Sigmoid colon (tissue), 7 donors: Measurements from ENCODE around the gene KRT39. TPM values are rescaled to one million over a fixed set of nuclear protein-coding genes. Genes with fewer than 3 reads are reported as not detected.

Experiments
- DNase-seq: peaks from one replicate; pipeline ENCODE4 v3.0.0-alpha.2; 2019
- H3K27ac ChIP-seq, 4 donors: fragments of 200-600 bp; sonication (generic); one replicate each; pipeline ENCODE4 v1.5.1; 2016 to 2019; ENCODE audit warnings: mild to moderate bottlenecking in 1 of 4
- H3K27me3 ChIP-seq, 3 donors: fragments of 200-600 bp; sonication (generic); one replicate each; pipeline ENCODE4 v1.5.1; 2019; ENCODE audit warnings: mild to moderate bottlenecking in 1 of 3
- H3K36me3 ChIP-seq, 4 donors: fragments of 200-600 bp; sonication (generic); one replicate each; pipeline ENCODE4 v1.5.1; 2016 to 2019
- H3K4me1 ChIP-seq, 4 donors: fragments of 200-600 bp; sonication (generic); one replicate each; pipeline ENCODE4 v1.5.1; 2017 to 2019
- H3K4me3 ChIP-seq, 4 donors: fragments of 200-600 bp; sonication (generic); one replicate each; pipeline ENCODE4 v1.5.1; 2017 to 2019; ENCODE audit warnings: mild to moderate bottlenecking in 2 of 4, moderate library complexity in 1 of 4
- H3K9me3 ChIP-seq, 4 donors: fragments of 200-600 bp in 3 of 4; sonication (generic) in 3 of 4; one replicate each; pipeline versions ENCODE4 v1.5.1 to v1.6.1; 2013 to 2019
- EP300 ChIP-seq, 4 donors: sonication (generic); formaldehyde crosslinking; IDR thresholded peaks; one replicate each; pipeline ENCODE4 v1.6.1; 2017; ENCODE audit warnings: antibody characterized with exemption in 4 of 4
- POLR2A ChIP-seq, 2 donors: fragments of 450-650 bp; IDR thresholded peaks; one replicate each; pipeline ENCODE4 v1.6.1; 2016; ENCODE audit warnings: antibody characterized with exemption in 2 of 2, mild to moderate bottlenecking in 2 of 2, moderate library complexity in 2 of 2
- POLR2AphosphoS5 ChIP-seq, 4 donors: sonication (generic); formaldehyde crosslinking; IDR thresholded peaks; one replicate each; pipeline ENCODE4 v1.6.1; 2017; ENCODE audit warnings: antibody characterized with exemption in 4 of 4
- WGBS, 2 donors: extraction: QIAGEN DNeasy Blood & Tissue Kit; methylation state at CpG; one replicate each; pipeline ENCODE4 v1.1.7; 2013; 5-methylcytosine and 5-hydroxymethylcytosine counted together
- intact Hi-C: fragments of 100-400 bp; cut with DNase I; formaldehyde crosslinking; loops from one replicate; pipeline ENCODE4 v1.15.1; 2023
- polyA plus RNA-seq, 3 donors: library from polyadenylated mRNA; stranded (reverse); fragments of 200-250 nt; gene quantifications; one replicate each; pipeline ENCODE4 v1.2.3, GENCODE V29; 2013
- total RNA-seq, 4 donors: library from RNA; depleted of rRNA; stranded (reverse); fragments of >200 nt; gene quantifications; one replicate each; pipeline ENCODE4 v1.1.0, GENCODE V29; 2016
- TF ChIP-seq, protein P1 (sequence below), 4 experiments: fragments of 450-650 bp in 3 of 4; fragments of 200-600 bp in 1 of 4; IDR thresholded peaks; one replicate each; pipeline ENCODE4 v1.5.1; 2016 to 2019; ENCODE audit warnings: antibody characterized with exemption in 4 of 4, mild to moderate bottlenecking in 3 of 4, moderate library complexity in 2 of 4
- donor health status: healthy with polysubstance abuse.
- donor health status: Bipolar disorder and iron deficiency.
- donor health status: healthy.

Gene KRT39
- total and polyA plus RNA-seq, 7 donors = 0.07 TPM; not detected in 6

DNA sequence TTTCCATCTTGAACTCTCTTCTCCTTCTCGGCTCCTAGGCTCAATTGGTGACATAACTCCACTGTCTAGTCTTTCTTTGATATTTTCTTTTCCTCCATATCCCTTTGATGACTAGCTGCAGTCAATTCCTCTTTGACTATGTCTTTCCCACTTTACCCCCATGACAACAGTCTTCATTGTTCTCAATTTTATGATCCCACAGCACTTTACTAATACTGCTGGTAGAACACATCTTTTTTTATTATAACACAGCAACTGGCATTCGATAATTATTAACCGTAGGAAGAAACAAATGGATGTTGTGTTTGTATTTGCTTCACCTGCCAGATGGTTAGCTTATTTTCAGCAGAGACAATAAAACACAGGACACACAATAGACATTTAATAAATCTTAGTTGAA, 25.9 kb upstream of the KRT39 start:
- 19 to 68% methylated on average over 3 of the region's 3 CpGs for WGBS, 2 donors
- Histone ChIP-seq H3K9me3 (no peaks in the 10 kb centered on the region), H3K4me1 (no peaks in the 10 kb centered on the region), H3K27ac (no peak overlapping the region), H3K36me3 (no peaks in the 10 kb centered on the region), H3K27me3 (no peaks in the 10 kb centered on the region), H3K4me3 (no peak overlapping the region)
- TF ChIP-seq POLR2A (IDR thresholded peaks at IDR 0.05) (no peak), POLR2AphosphoS5 (IDR thresholded peaks at IDR 0.05) (no peak), EP300 (IDR thresholded peaks at IDR 0.05) (no peak)
- TF ChIP-seq, protein P1, sequence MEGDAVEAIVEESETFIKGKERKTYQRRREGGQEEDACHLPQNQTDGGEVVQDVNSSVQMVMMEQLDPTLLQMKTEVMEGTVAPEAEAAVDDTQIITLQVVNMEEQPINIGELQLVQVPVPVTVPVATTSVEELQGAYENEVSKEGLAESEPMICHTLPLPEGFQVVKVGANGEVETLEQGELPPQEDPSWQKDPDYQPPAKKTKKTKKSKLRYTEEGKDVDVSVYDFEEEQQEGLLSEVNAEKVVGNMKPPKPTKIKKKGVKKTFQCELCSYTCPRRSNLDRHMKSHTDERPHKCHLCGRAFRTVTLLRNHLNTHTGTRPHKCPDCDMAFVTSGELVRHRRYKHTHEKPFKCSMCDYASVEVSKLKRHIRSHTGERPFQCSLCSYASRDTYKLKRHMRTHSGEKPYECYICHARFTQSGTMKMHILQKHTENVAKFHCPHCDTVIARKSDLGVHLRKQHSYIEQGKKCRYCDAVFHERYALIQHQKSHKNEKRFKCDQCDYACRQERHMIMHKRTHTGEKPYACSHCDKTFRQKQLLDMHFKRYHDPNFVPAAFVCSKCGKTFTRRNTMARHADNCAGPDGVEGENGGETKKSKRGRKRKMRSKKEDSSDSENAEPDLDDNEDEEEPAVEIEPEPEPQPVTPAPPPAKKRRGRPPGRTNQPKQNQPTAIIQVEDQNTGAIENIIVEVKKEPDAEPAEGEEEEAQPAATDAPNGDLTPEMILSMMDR (IDR thresholded peaks at IDR 0.05) = no peak
- DNase-seq = no peak
- intact Hi-C loops = no loop called here

DNA sequence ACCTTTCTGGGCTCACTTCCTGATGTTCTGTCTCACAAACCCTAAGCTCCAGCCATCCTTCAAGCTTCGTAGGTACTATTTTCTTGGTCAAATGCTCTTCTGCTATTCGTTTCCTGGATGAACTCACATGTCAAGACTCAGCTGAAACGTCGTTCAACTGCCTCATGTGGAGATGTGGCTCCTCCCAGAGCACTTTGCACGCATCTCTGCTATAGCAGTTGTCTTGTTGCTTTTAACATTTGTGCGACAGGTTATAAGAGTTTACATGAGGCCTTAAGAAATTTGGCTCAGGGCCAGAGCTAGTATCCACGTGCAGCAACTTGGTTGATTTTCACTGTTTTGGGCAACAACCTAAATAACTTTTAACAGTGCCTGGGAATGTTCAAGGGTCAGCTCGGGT, 20.2 kb upstream of the KRT39 start:
- Histone ChIP-seq H3K9me3 (no peaks in the 10 kb centered on the region), H3K4me3 (no peak overlapping the region), H3K27me3 (no peaks in the 10 kb centered on the region), H3K4me1 (no peaks in the 10 kb centered on the region), H3K27ac (no peak overlapping the region), H3K36me3 (no peaks in the 10 kb centered on the region)
- TF ChIP-seq POLR2A (IDR thresholded peaks at IDR 0.05) (no peak), POLR2AphosphoS5 (IDR thresholded peaks at IDR 0.05) (no peak), EP300 (IDR thresholded peaks at IDR 0.05) (no peak)
- TF ChIP-seq, protein P1 (IDR thresholded peaks at IDR 0.05) = no peak
- DNase-seq = no peak
- intact Hi-C loops = no loop called here
- 71 to 75% methylated on average over 8 of the region's 8 CpGs for WGBS, 2 donors

DNA sequence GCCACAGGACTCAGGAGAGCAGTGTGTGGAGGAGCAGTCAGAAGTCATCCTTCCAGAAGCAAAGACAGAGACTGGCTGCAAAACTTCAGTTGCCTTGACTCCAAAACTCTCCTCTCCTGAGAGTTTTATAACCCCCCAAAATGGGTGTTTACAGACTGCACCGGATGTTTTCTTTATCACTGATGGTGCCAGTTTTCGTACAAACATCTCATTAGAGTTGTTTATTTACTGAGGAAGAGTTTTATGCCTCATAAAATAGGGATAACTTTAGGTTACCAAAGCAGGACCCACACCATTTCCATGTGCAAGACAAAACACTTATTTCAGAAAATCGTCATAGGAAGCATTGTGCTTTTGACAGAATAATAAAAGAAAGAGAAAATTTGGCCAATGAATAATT, 17.5 kb upstream of the KRT39 start, which contains the start of gene KRT40:
Gene KRT40 (minus strand): TSS at position 101 of the 400 bp plus-strand sequence. CDS start 53 bp downstream, at position 48.
- DNase-seq = no peak
- no peak within 1 kb of the TSS for H3K27ac ChIP-seq
- 30 to 49% methylated on average over 3 of the region's 3 CpGs for WGBS, 2 donors
- no peak within 1 kb of the TSS for H3K4me3 ChIP-seq
- no peaks in the 10 kb centered on the region for H3K36me3 ChIP-seq
- no peaks in the 10 kb centered on the region for H3K27me3 ChIP-seq
- no peak for TF ChIP-seq EP300 (IDR thresholded peaks at IDR 0.05)
- no peak for TF ChIP-seq POLR2A (IDR thresholded peaks at IDR 0.05)
- TF ChIP-seq, protein P1 (IDR thresholded peaks at IDR 0.05) = no peak
- TF ChIP-seq POLR2AphosphoS5 (IDR thresholded peaks at IDR 0.05) = no peak
- intact Hi-C loops = no loop called here
- H3K9me3 ChIP-seq = no peaks in the 10 kb centered on the region
- H3K4me1 ChIP-seq = peaks cover 0 to 8% (median 0%) of the 10 kb centered on the region in 4 donors

DNA sequence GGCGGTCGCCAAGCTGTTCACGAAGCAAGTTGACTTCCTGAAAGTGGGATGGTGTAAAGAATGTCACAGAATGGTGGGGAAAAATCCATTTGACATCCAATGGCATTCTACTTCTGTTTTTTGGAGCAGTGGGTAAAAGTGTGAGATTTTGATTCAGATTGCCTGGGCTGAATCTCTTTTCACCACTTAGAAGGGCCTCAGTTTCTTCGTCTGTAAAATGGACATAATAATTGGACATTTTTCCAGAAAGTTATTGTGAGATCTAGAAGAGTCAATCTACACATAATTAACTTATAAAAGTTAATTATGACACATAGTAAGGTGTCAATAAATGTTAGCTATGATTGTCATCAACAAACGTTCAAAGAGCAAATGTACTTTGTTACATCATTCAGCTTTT, 14.4 kb upstream of the KRT39 start:
- H3K4me1 ChIP-seq = peaks cover 0 to 8% (median 0%) of the 10 kb centered on the region in 4 donors
- no peaks in the 10 kb centered on the region for H3K36me3 ChIP-seq
- H3K27me3 ChIP-seq = peaks cover 0 to 6% (median 0%) of the 10 kb centered on the region in 3 donors
- TF ChIP-seq POLR2A (IDR thresholded peaks at IDR 0.05) = no peak
- no peak for TF ChIP-seq POLR2AphosphoS5 (IDR thresholded peaks at IDR 0.05)
- TF ChIP-seq, protein P1 (IDR thresholded peaks at IDR 0.05) = no peak
- no peak for TF ChIP-seq EP300 (IDR thresholded peaks at IDR 0.05)
- no peak overlapping the region for H3K4me3 ChIP-seq
- 60 to 68% methylated on average over 5 of the region's 5 CpGs for WGBS, 2 donors
- intact Hi-C loops = no loop called here
- no peak for DNase-seq
- H3K9me3 ChIP-seq = no peaks in the 10 kb centered on the region
- no peak overlapping the region for H3K27ac ChIP-seq

DNA sequence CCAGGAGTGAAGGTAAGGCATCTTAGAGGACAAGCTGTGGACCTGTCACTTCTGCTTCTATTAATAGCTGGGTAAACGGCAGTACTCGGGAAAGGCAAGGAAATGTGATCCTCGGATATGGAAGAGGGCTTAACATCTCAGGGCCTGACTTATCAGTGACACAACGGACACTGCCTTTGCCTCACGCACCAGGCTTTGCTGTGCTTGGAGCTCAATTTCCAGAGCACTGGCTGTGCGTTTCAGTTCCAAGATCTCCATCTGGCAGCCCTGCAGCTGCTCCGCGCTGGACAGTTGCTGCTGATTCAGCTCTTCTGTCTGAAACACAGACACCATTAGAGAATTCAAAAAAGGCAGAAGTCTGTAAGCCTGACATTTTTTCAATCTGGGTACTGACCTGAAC, 13.8 kb upstream of the KRT39 start:
- Histone ChIP-seq H3K4me1 (peaks cover 0 to 8% (median 0%) of the 10 kb centered on the region in 4 donors), H3K27me3 (peaks cover 0 to 7% (median 0%) of the 10 kb centered on the region in 3 donors), H3K9me3 (no peaks in the 10 kb centered on the region), H3K4me3 (no peak overlapping the region), H3K27ac (no peak overlapping the region), H3K36me3 (no peaks in the 10 kb centered on the region)
- intact Hi-C loops = no loop called here
- DNase-seq = no peak
- 63 to 79% methylated on average over 8 of the region's 8 CpGs for WGBS, 2 donors
- TF ChIP-seq EP300 (IDR thresholded peaks at IDR 0.05) (no peak), POLR2A (IDR thresholded peaks at IDR 0.05) (no peak), POLR2AphosphoS5 (IDR thresholded peaks at IDR 0.05) (no peak)
- TF ChIP-seq, protein P1 (IDR thresholded peaks at IDR 0.05) = no peak
